ENCODE results near the gene UBE2E1. TPM values are rescaled to one million over a fixed set of nuclear protein-coding genes. Genes with fewer than 3 reads are reported as not detected.

Gene UBE2E1
- total RNA-seq, 3 donors from 2014 or later (not counting 1 experiment from before 2014, with no cell fraction given) = 80.0 to 89.5 (median 86.9) TPM

DNA sequence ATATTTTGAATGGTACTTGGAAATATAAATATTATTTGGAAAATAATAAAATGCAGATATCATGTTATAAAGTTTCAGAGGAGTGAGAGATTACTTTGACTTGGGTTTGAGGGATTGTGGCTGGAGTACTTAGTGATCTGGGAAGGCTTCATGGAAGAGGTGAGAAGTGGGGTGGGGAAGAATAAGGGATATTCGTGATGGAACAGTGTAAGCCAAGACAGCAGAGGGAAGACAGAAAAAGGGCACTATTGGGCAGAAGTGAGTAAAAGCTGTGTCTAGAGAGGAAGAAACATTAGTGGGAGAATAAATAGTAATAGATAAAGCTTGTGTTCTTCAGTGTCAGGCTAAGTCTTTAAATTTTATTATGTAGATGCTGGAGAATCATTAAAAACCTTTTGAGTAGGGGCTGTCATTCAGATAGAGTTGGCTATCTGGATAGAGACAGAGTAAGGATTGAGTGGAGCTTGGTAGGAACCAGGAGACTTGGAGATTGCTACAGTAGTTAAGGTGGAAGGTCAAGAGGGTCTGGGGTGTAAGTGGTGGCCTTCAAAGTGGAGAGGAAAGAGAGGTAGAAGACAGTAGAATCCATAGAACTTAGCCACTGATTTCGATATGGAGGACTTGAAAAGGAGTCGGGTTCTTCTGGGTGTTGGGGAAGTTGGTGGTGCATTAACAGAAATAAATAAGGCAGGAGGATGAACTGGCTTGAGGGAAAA is 11.9 kb downstream of the UBE2E1 start:
- no peak overlapping the region for H3K27ac Mint-ChIP-seq
- H3K9me3 Mint-ChIP-seq = no peaks in the 10 kb centered on the region
- intact Hi-C loops (cut with micrococcal nuclease) = no loop called here

DNA sequence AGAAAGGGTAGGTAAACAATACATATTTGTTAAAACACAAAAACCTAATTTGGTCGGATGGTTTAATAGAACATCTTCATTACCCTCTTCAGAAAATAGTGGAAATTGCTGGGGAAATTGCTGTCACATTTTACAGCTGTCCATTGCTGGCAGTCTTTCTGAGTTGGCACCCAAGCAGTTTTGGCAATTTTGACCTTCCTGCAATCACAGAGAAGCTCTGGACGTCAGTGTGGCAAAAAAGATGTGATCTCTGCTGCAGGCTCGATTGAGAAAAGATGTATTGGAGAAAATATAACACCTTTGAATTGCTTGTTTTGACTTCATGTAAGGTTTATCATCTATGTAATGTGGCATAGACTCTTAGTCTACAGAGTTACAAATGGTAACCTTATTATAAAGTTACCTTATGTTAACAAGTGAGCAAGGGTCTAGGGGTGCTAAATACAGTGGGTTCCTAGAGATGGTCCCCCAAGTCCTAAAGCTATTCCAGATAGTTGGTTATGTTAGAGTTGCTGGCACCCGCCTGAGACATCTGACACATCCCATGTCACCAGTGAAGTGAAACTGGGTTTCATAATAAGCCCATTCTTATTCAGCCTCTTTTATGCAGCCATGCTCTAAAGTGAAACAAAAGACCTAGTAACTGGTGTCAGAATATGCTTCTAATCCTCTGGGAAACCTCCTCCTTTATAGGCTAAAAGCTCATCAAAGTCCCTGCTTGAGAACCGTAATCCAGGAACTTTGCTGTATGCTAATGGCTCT is 14.0 kb downstream of the UBE2E1 start:
- Histone ChIP-seq H3K4me3 (ENCODE audit: low read length) (no peak overlapping the region), H3K36me3 (ENCODE audit: control insufficient read depth, insufficient read depth, low read length) (no peaks in the 10 kb centered on the region), H3K27ac (ENCODE audit: low read length) (no peak overlapping the region), H3K9me3 (ENCODE audit: control insufficient read depth, insufficient read depth, low read length) (no peaks in the 10 kb centered on the region), H3K4me1 (ENCODE audit: control insufficient read depth, insufficient read depth, low read length) (no peaks in the 10 kb centered on the region), H3K27me3 (ENCODE audit: control insufficient read depth, insufficient read depth, low read length) (no peaks in the 10 kb centered on the region)
- no peak overlapping the region for H3K4me3 Mint-ChIP-seq
- TF ChIP-seq, protein P1, sequence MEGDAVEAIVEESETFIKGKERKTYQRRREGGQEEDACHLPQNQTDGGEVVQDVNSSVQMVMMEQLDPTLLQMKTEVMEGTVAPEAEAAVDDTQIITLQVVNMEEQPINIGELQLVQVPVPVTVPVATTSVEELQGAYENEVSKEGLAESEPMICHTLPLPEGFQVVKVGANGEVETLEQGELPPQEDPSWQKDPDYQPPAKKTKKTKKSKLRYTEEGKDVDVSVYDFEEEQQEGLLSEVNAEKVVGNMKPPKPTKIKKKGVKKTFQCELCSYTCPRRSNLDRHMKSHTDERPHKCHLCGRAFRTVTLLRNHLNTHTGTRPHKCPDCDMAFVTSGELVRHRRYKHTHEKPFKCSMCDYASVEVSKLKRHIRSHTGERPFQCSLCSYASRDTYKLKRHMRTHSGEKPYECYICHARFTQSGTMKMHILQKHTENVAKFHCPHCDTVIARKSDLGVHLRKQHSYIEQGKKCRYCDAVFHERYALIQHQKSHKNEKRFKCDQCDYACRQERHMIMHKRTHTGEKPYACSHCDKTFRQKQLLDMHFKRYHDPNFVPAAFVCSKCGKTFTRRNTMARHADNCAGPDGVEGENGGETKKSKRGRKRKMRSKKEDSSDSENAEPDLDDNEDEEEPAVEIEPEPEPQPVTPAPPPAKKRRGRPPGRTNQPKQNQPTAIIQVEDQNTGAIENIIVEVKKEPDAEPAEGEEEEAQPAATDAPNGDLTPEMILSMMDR (IDR thresholded peaks at IDR 0.05) = no peak
- WGBS (ENCODE audit: insufficient coverage) = 87% methylated on average over 5 of the region's 5 CpGs
- intact Hi-C loops (cut with micrococcal nuclease) = no loop called here
- peak in 1 of 3 donors; percentile 37 for ATAC-seq
- H3K27me3 Mint-ChIP-seq (ENCODE audit: low read depth in 2 of 2) = no peaks in the 10 kb centered on the region
- DNase-seq = no peak
- H3K9me3 Mint-ChIP-seq = no peaks in the 10 kb centered on the region
- no peak overlapping the region for H3K27ac Mint-ChIP-seq
- no peaks in the 10 kb centered on the region for H3K36me3 Mint-ChIP-seq
- peaks cover 55 to 56% of the 10 kb centered on the region in 2 donors for H3K4me1 Mint-ChIP-seq

More for the DNA sequence above, 11.9 kb downstream of the UBE2E1 start:
- H3K36me3 ChIP-seq (ENCODE audit: control insufficient read depth, insufficient read depth, low read length) = no peaks in the 10 kb centered on the region
- Mint-ChIP-seq H3K4me3 (no peak overlapping the region), H3K36me3 (peaks cover 3% of the 10 kb centered on the region), H3K4me1 (peaks cover 39 to 48% of the 10 kb centered on the region in 2 donors), H3K27me3 (ENCODE audit: low read depth in 2 of 2) (no peaks in the 10 kb centered on the region)
- 95% methylated on average over 3 of the region's 3 CpGs for WGBS (ENCODE audit: insufficient coverage)
- no peaks in the 10 kb centered on the region for H3K27me3 ChIP-seq (ENCODE audit: control insufficient read depth, insufficient read depth, low read length)
- TF ChIP-seq, protein P1 (IDR thresholded peaks at IDR 0.05) = no peak
- H3K4me1 ChIP-seq (ENCODE audit: control insufficient read depth, insufficient read depth, low read length) = no peaks in the 10 kb centered on the region
- H3K9me3 ChIP-seq (ENCODE audit: control insufficient read depth, insufficient read depth, low read length) = no peaks in the 10 kb centered on the region
- no peak overlapping the region for H3K4me3 ChIP-seq (ENCODE audit: low read length)
- DNase-seq (no peak), ATAC-seq (no peak)
- H3K27ac ChIP-seq (ENCODE audit: low read length) = no peak overlapping the region

DNA sequence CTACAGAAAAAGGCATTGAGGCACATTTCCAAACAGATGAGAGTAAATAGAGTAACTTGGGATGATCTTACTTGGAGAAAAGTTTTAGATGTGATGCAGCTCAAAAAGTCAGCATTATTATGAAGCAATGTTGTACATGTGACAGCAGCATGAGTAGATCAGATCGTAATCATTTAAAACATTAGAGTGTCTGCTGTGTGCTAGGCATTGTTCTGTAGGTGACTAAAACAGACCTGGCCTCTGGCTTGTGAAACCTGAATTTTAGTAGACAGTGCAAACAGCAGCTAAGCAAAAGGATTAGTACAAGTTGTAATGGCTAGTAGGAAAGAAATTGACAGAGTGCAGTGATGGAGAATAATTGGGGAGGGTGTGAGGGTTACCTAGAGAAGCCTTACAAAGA is 15.1 kb downstream of the UBE2E1 start:
- no peaks in the 10 kb centered on the region for H3K36me3 ChIP-seq (ENCODE audit: control insufficient read depth, insufficient read depth, low read length)
- no peaks in the 10 kb centered on the region for H3K27me3 ChIP-seq (ENCODE audit: control insufficient read depth, insufficient read depth, low read length)
- H3K4me1 ChIP-seq (ENCODE audit: control insufficient read depth, insufficient read depth, low read length) = no peaks in the 10 kb centered on the region
- Mint-ChIP-seq H3K27ac (no peak overlapping the region), H3K4me3 (no peak overlapping the region), H3K9me3 (no peaks in the 10 kb centered on the region), H3K4me1 (peaks cover 55 to 56% of the 10 kb centered on the region in 2 donors), H3K36me3 (no peaks in the 10 kb centered on the region), H3K27me3 (ENCODE audit: low read depth in 2 of 2) (no peaks in the 10 kb centered on the region)
- intact Hi-C loops (cut with micrococcal nuclease) = no loop called here
- H3K4me3 ChIP-seq (ENCODE audit: low read length) = no peak overlapping the region
- H3K9me3 ChIP-seq (ENCODE audit: control insufficient read depth, insufficient read depth, low read length) = no peaks in the 10 kb centered on the region
- DNase-seq (no peak), ATAC-seq (no peak)
- TF ChIP-seq, protein P1 (IDR thresholded peaks at IDR 0.05) = no peak
- 90% methylated on average over 1 of the region's 1 CpG for WGBS (ENCODE audit: insufficient coverage)
- H3K27ac ChIP-seq (ENCODE audit: low read length) = no peak overlapping the region

All from natural killer cell (primary cell).